Endothelial cell of umbilical vein (primary cell): ENCODE results near the gene LYRM4.

ENCODE experiments used
- CTCF ChIP-seq, 2 donors: IDR thresholded peaks; 1 replicate in 1 of 2; 2 replicates in 1 of 2; pipeline ENCODE4 v1.5.1; 2011; ENCODE audit warnings: low read length in 2 of 2, mild to moderate bottlenecking in 2 of 2, moderate library complexity in 2 of 2, control low read depth in 1 of 2, inconsistent platforms in 1 of 2, low read depth in 1 of 2; ENCODE audit not compliant: insufficient read depth in 1 of 2; ENCODE audit errors: extremely low read depth in 1 of 2
- GATA2 ChIP-seq: IDR thresholded peaks from 2 replicates; pipeline ENCODE4 v1.7.0; 2011; ENCODE audit warnings: low read depth, mild to moderate bottlenecking, moderate library complexity, mixed read lengths, low read length; ENCODE audit not compliant: insufficient read length, insufficient read depth
- POLR2AphosphoS5 ChIP-seq: IDR thresholded peaks from 2 replicates; pipeline ENCODE4 v1.6.1; 2012; ENCODE audit warnings: low read depth, mild to moderate bottlenecking, control low read depth, low read length, moderate library complexity; ENCODE audit not compliant: insufficient read depth
- TF ChIP-seq, protein P1 (sequence below): IDR thresholded peaks from 2 replicates; pipeline ENCODE4 v1.6.1; 2011; ENCODE audit not compliant: insufficient read depth, insufficient read length

DNA sequence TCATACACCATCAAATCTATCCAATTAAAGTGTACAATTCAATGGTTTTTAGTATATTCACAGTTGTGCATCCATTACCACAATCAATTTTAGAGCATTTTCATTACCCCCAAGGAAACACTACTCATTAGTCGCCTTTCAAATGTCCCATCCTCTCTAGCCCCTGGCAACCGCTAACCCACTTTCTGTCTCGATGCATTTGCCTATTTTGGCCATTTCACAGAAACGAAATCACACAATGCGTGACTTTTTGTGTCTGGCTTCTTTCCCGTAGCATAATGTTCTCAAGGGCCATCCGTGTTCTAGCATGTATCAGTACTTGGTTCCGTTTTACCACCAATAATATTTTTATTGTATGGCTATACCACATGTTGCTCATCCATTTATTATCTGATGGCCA lies 123.9 kb downstream of the LYRM4 start:
- TF ChIP-seq POLR2AphosphoS5 (no peak), CTCF (IDR thresholded peaks at IDR 0.05; ENCODE audit: extremely low read depth in 1 of 2, insufficient read depth in 1 of 2, low read depth in 1 of 2, low read length in 2 of 2) (no peak), GATA2 (no peak)
- TF ChIP-seq, protein P1, sequence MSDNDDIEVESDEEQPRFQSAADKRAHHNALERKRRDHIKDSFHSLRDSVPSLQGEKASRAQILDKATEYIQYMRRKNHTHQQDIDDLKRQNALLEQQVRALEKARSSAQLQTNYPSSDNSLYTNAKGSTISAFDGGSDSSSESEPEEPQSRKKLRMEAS, result no peak
